GM21447 (cell line): ENCODE data around the gene OTOF.
A peak's percentile ranks its signal among the peaks of the same experiment; 100 is the strongest.

ENCODE experiments used
- ATAC-seq: cut with Tn5 transposase; IDR thresholded peaks from one replicate; pipeline ENCODE4 v1.9.1; 2021; ENCODE audit not compliant: unreplicated experiment

The OTOF gene

GRCh38 chr2:26503231-26503880 is 25.4 kb upstream of the OTOF start:
- ATAC-seq = peak; percentile 91

GRCh38 chr2:26500406-26500805 is 22.5 kb upstream of the OTOF start:
- ATAC-seq = no peak

- ATAC-seq = no peak
Observed at GRCh38 chr2:26495705-26496297, 17.9 kb upstream of the OTOF start.

- no peak for ATAC-seq
Observed at GRCh38 chr2:26494891-26495290, 17.0 kb upstream of the OTOF start.

GRCh38 chr2:26494199-26494598 is 16.3 kb upstream of the OTOF start:
- no peak for ATAC-seq

GRCh38 chr2:26493566-26493965 is 15.6 kb upstream of the OTOF start:
- no peak for ATAC-seq

GRCh38 chr2:26492749-26493515 is 15.0 kb upstream of the OTOF start:
- ATAC-seq = no peak

- ATAC-seq = no peak
Observed at GRCh38 chr2:26491563-26492167, 13.7 kb upstream of the OTOF start.

GRCh38 chr2:26489213-26489850 is 11.4 kb upstream of the OTOF start:
- ATAC-seq = no peak

GRCh38 chr2:26488463-26489212 is 10.7 kb upstream of the OTOF start:
- ATAC-seq = no peak

- ATAC-seq = no peak
Observed at GRCh38 chr2:26487192-26487591, 9.3 kb upstream of the OTOF start.

- ATAC-seq = no peak
Observed at GRCh38 chr2:26486789-26487188, 8.9 kb upstream of the OTOF start.

GRCh38 chr2:26485725-26486418 is 7.9 kb upstream of the OTOF start:
- no peak for ATAC-seq

GRCh38 chr2:26485099-26485498 is 7.2 kb upstream of the OTOF start:
- no peak for ATAC-seq

GRCh38 chr2:26484579-26484978 is 6.7 kb upstream of the OTOF start:
- no peak for ATAC-seq

- ATAC-seq = no peak
Observed at GRCh38 chr2:26483957-26484565, 6.1 kb upstream of the OTOF start.

- ATAC-seq = no peak
Observed at GRCh38 chr2:26483516-26483915, 5.6 kb upstream of the OTOF start.

GRCh38 chr2:26483027-26483326 is 5.1 kb upstream of the OTOF start:
- ATAC-seq = no peak

GRCh38 chr2:26482211-26483026 is 4.5 kb upstream of the OTOF start:
- no peak for ATAC-seq
